ENCODE measurements around the gene DNAJB8.

Gene DNAJB8

GRCh38 chr3:128463354-128463753 is 3.3 kb downstream of the DNAJB8 start:
- in situ Hi-C loops (cut with HindIII; ENCODE audit: low sequenced_read_pairs), result no loop called here
- DNase-seq (ENCODE audit: low read depth, low spot score), result no peak
- no peak overlapping the region for H3K4me3 ChIP-seq (ENCODE audit: low read depth, low read length)
- TF ChIP-seq CTCF (IDR thresholded peaks at IDR 0.05; ENCODE audit: low read depth, low read length), result no peak

GRCh38 chr3:128462931-128463330 is 3.8 kb downstream of the DNAJB8 start:
- H3K4me3 ChIP-seq (ENCODE audit: low read depth, low read length), result no peak overlapping the region
- no peak for TF ChIP-seq CTCF (IDR thresholded peaks at IDR 0.05; ENCODE audit: low read depth, low read length)
- DNase-seq (ENCODE audit: low read depth, low spot score), result no peak
- in situ Hi-C loops (cut with HindIII; ENCODE audit: low sequenced_read_pairs), result no loop called here

- no peak for TF ChIP-seq CTCF (IDR thresholded peaks at IDR 0.05; ENCODE audit: low read depth, low read length)
- no peak overlapping the region for H3K4me3 ChIP-seq (ENCODE audit: low read depth, low read length)
- DNase-seq (ENCODE audit: low read depth, low spot score), result no peak
- in situ Hi-C loops (cut with HindIII; ENCODE audit: low sequenced_read_pairs), result no loop called here
Measured at GRCh38 chr3:128462341-128462910, 4.3 kb downstream of the DNAJB8 start.

GRCh38 chr3:128461731-128462130 is 5.0 kb downstream of the DNAJB8 start:
- in situ Hi-C loops (cut with HindIII; ENCODE audit: low sequenced_read_pairs), result no loop called here
- no peak for DNase-seq (ENCODE audit: low read depth, low spot score)
- H3K4me3 ChIP-seq (ENCODE audit: low read depth, low read length), result no peak overlapping the region
- TF ChIP-seq CTCF (IDR thresholded peaks at IDR 0.05; ENCODE audit: low read depth, low read length), result no peak

- no peak overlapping the region for H3K4me3 ChIP-seq (ENCODE audit: low read depth, low read length)
- in situ Hi-C loops (cut with HindIII; ENCODE audit: low sequenced_read_pairs), result no loop called here
- no peak for DNase-seq (ENCODE audit: low read depth, low spot score)
- TF ChIP-seq CTCF (IDR thresholded peaks at IDR 0.05; ENCODE audit: low read depth, low read length), result no peak
Measured at GRCh38 chr3:128459461-128459820, 7.2 kb downstream of the DNAJB8 start.

GRCh38 chr3:128458746-128459460 is 7.8 kb downstream of the DNAJB8 start:
- H3K4me3 ChIP-seq (ENCODE audit: low read depth, low read length), result no peak overlapping the region
- in situ Hi-C loops (cut with HindIII; ENCODE audit: low sequenced_read_pairs), result no loop called here
- no peak for TF ChIP-seq CTCF (IDR thresholded peaks at IDR 0.05; ENCODE audit: low read depth, low read length)
- no peak for DNase-seq (ENCODE audit: low read depth, low spot score)
